ENCODE data around the gene FOXL3. TPM values are rescaled to one million over a fixed set of nuclear protein-coding genes. Genes with fewer than 3 reads are reported as not detected.

Gene FOXL3
- total and polyA plus RNA-seq, 2 experiments from 2014 or later, result not detected

- TF ChIP-seq ZNF462 (CRISPR knock-in tag; IDR thresholded peaks at IDR 0.05) (no peak), ETS1 (IDR thresholded peaks at IDR 0.05) (no peak)
Observed at GRCh38 chr7:299628-300027, 9.7 kb downstream of the FOXL3 start (continued).

GRCh38 chr7:300048-300447 is 10.1 kb downstream of the FOXL3 start:
- H3K9me3 Mint-ChIP-seq, result peaks cover 30% of the 10 kb centered on the region
- Histone ChIP-seq H3K79me2 (replicated peaks; ENCODE audit: insufficient read depth) (no peaks in the 10 kb centered on the region), H3K27ac (ENCODE audit: low read depth) (no peak overlapping the region), H3K4me2 (no peak overlapping the region), H3K4me3 (no peak overlapping the region), H3F3A (replicated peaks; ENCODE audit: low read depth) (0 out of 2 replicates have a peak, but pooled peaks cover 6% of the 10 kb centered on the region), H2AFZ (no peak overlapping the region), H3K36me3 (ENCODE audit: insufficient read depth) (no peaks in the 10 kb centered on the region), H3K4me1 (ENCODE audit: insufficient read depth) (no peaks in the 10 kb centered on the region), H3K27me3 (ENCODE audit: insufficient read depth) (no peaks in the 10 kb centered on the region), H3K9me2 (ENCODE audit: insufficient read depth) (no peaks in the 10 kb centered on the region), H4K20me1 (replicated peaks; ENCODE audit: insufficient read depth) (no peaks in the 10 kb centered on the region)
- H3K27me3 Mint-ChIP-seq (ENCODE audit: insufficient read depth, low read depth, poor library complexity), result peaks cover 10% of the 10 kb centered on the region
- no peak overlapping the region for H3K4me3 Mint-ChIP-seq
- H3K27ac Mint-ChIP-seq, result no peak overlapping the region
- DNase-seq (ENCODE audit: low spot score) (no peak), ATAC-seq (no peak)
- H3K36me3 Mint-ChIP-seq (ENCODE audit: low read depth), result peaks cover 13% of the 10 kb centered on the region
- no peaks in the 10 kb centered on the region for H3K4me1 Mint-ChIP-seq
- TF ChIP-seq CREB1 (CRISPR knock-in tag; IDR thresholded peaks at IDR 0.05; ENCODE audit: low read depth), result no peak
- TF ChIP-seq EZH2 (IDR thresholded peaks at IDR 0.05; ENCODE audit: low read depth, unreplicated experiment), result no peak
- no peak for TF ChIP-seq STAT1 (IDR thresholded peaks at IDR 0.05; ENCODE audit: unreplicated experiment)
- no peak for TF ChIP-seq ZNF114 (CRISPR knock-in tag; IDR thresholded peaks at IDR 0.05)
- TF ChIP-seq NANOG (IDR thresholded peaks at IDR 0.05; ENCODE audit: borderline replicate concordance), result no peak
- no peak for TF ChIP-seq ZNF331 (CRISPR knock-in tag; IDR thresholded peaks at IDR 0.05; ENCODE audit: low read depth)
- no peak for TF ChIP-seq JUNB (IDR thresholded peaks at IDR 0.05; ENCODE audit: unreplicated experiment)
- no peak for TF ChIP-seq CTCF (conservative IDR thresholded peaks at IDR 0.05; ENCODE audit: low read depth in 2 of 2)
- TF ChIP-seq ETS1 (IDR thresholded peaks at IDR 0.05), result no peak
- TF ChIP-seq POLR2AphosphoS5 (IDR thresholded peaks at IDR 0.05; ENCODE audit: low read depth), result no peak
- no peak for TF ChIP-seq EZH2phosphoT487 (IDR thresholded peaks at IDR 0.05; ENCODE audit: unreplicated experiment)

All from GM23338 (cell line).